Activated CD4-positive, CD25-positive, alpha-beta regulatory T cell treated with anti-CD3 and anti-CD28 coated beads, Interleukin-2, amount 50 U/mL, for 24 hours (primary cell): ENCODE results near the gene TECR.
A peak's percentile ranks its signal among the peaks of the same experiment; 100 is the strongest.
"Not testable (repeated sequence)": the region's sequence is repeated elsewhere in the genome, so short reads cannot be mapped to it uniquely, and the experiment has no call there.

ENCODE experiments used
- ATAC-seq, 2 donors: fragments of 150-1000 bp; cut with Tn5 transposase; one replicate each; pipeline ENCODE4 v1.10.0; 2021; ENCODE audit warnings: mild to moderate bottlenecking in 1 of 2, moderate library complexity in 1 of 2

The TECR gene

DNA sequence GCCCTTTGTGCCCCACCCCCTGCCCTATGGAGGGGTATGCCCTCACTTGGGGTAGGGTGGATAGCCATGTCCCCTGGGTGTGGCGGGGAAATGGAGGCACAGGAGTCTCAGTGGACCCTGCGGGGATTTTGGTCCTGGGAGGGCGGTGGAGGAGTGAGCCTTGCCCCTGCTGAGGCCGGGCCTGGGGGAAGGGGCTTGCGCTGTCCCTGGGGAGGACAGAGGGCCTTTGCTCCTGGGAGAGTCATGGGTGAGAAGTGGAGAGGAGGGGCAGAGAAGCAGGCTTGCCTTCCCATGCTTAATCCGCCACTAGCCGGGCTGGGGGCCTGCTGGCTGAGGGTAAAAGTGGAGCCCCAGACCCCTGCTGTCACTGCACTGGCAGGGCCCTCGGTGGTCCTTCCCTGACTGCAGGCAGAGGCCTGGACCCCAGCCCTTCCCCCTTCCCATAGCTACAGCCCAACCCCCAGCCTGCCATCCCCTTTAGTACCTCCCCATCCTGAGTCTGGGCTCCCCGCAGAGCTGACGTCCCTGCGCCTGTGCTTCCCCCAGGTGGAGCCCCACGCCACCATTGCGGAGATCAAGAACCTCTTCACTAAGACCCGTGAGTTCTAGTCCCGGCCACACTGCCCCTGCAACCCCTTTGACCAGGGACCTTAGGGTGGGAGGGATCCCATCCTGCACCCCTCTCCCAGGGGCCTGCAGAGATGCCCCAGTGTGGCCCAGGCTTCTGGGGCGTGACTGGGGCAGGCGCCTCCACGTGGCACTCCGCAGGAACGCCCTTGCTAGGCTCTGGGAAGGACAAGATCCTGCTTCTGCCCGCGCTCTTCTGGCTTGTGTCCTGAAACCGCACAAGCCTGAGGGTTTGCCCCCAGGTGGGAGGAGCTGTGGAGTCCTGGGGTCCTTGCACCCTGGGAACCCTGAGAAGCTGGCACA lies 33.5 kb downstream of the TECR start:
- ATAC-seq: no peak

DNA sequence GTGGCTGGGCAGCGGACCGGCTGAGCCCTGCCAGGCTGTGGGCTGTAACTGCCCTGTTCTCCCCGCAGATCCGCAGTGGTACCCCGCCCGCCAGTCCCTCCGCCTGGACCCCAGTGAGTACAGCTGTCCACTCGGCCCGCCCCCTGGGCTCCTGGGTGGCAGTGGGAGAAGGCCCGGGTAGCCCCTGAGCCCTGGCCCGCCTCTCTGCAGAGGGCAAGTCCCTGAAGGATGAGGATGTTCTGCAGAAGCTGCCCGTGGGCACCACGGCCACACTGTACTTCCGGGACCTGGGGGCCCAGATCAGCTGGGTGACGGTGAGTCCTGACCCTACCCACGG lies 34.2 kb downstream of the TECR start:
- no peak for ATAC-seq

DNA sequence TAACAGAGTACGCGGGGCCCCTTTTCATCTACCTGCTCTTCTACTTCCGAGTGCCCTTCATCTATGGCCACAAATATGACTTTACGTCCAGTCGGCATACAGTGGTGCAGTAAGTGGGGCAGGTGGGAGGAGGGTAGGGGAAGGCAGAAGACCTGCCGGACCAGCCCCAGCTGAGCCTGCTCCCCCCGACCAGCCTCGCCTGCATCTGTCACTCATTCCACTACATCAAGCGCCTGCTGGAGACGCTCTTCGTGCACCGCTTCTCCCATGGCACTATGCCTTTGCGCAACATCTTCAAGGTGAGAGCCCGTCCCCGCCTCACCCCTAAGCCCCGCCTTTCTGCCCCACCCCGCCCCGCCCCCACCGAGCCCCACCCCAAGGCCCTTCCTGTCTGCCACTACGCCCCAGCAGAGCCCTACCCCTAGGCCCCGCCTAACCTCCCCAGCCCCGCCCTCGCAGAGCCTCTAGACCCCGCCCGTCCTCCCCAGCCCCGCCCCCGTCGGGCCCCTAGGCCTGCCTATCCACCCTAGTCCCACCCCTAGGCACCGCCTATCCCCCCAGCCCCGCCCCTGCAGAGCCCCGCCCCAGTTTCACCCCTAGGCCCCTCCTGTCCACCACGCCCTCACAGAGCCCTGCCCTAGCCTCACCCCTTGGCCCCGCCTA lies 34.7 kb downstream of the TECR start:
- ATAC-seq: peak; percentile 44 to 45

DNA sequence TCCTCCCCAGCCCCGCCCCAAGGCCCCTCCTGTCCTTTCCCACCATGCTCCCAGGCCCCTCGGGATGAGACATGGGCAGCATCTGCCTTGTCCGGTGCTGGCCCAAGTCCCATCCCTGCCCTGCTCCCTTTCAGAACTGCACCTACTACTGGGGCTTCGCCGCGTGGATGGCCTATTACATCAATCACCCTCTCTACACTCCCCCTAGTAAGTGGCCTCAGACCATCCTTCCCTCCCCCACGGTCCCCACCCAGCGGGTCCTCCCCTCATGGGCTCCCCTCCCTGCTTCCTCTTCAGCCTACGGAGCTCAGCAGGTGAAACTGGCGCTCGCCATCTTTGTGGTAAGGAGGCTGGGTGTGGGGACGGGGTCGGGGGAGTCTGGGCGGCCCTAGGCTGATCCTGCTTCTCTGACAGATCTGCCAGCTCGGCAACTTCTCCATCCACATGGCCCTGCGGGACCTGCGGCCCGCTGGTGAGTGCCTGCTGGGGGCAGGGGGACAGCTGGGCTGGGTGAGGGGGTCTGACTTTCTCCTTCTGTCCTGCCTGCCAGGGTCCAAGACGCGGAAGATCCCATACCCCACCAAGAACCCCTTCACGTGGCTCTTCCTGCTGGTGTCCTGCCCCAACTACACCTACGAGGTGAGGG lies 35.4 kb downstream of the TECR start:
- ATAC-seq: not testable (repeated sequence)

- no peak for ATAC-seq
Measured at GRCh38 chr19:14565298-14565679, 35.9 kb downstream of the TECR start.

DNA sequence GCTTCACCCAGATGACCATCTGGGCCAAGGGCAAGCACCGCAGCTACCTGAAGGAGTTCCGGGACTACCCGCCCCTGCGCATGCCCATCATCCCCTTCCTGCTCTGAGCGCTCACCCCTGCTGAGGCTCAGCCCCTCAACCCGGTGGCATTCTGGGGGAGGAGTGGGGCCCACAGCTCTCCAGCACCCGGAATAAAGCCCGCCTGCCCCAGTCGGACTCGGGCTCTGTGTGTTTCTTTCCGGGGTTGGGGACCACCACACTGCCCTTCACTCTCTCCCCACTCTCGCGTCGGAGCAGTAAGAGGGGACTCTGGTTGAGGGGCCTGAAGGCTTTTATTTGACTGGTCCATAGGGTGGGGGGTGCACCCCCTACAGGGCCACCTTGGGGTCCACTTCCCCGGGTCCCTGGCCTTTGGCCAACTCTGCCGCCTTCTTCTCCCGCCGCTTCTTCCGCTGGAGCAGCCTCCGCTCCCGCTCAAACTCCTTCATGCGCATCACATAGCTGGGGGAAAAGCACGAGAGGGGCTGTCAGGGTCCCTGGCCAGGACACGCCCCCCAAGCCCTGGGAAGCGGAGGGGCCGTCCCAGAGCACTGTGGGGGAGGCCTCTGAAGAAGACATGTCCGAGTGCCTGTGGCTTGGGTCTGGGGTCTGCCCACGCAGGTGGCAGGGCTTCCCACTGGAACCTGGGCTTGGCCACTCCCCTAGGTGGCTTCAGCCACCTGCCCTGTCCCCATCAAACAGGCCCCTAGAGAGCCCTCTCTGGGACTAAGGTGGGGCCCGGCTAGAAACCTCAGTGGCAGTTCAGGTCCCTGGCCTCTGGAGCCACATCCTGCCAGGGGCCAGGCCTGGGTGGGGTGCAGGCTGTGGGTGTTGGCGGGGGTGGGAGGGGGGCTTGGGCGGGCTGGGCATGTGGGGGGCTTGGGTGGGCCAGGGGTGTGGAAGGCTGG lies 36.6 kb downstream of the TECR start:
- no peak for ATAC-seq

DNA sequence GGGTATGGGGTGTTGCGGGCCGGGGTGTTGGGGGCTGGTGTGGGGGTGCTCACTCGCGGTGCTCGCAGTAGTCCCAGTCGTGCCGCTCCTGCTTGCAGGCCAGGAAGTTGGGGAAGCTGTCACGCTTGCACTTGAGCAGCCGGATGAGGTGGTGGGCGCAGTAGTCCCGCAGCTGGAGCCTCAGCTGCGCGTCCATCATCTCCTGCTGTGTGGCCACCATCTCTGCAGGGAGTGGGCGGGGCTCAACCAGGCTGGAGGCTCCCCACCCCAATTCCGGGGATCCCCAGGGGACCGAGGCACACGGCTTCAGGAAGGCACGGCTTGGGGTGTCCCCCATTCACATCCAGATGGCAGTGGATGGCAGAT lies 37.3 kb downstream of the TECR start:
- ATAC-seq: no peak

GRCh38 chr19:14567079-14567478 lies 37.7 kb downstream of the TECR start:
- no peak for ATAC-seq

DNA sequence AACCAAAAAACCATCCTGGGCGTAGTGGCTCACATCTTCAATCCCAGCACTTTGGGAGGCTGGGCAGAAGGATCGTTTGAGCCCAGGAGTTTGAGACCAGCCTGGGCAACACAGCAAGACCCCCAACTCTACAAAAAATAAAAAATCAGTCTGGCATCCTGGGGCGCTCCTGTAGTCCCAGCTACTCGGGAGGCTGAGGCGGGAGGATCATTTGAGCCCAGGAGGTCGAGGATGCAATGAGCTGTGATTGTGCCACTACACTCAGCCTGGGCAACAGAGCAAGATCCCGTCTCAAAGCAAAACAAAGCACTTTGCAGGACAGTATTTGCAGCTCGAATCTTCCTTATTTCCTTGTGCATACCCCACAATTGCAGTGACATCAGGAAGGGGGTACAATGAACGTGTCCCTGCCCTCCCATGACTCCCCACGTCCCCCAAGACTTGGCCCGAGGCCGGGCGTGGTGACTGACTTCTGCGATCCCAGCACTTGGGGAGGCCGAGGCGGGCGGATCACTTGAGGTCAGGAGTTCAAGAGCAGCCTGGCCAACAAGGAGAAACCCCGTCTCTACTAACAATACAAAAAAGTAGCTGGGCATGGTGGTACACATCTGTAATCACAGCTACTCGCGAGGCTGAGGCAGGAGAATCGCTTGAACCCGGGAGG lies 41.6 kb downstream of the TECR start:
- no peak for ATAC-seq

DNA sequence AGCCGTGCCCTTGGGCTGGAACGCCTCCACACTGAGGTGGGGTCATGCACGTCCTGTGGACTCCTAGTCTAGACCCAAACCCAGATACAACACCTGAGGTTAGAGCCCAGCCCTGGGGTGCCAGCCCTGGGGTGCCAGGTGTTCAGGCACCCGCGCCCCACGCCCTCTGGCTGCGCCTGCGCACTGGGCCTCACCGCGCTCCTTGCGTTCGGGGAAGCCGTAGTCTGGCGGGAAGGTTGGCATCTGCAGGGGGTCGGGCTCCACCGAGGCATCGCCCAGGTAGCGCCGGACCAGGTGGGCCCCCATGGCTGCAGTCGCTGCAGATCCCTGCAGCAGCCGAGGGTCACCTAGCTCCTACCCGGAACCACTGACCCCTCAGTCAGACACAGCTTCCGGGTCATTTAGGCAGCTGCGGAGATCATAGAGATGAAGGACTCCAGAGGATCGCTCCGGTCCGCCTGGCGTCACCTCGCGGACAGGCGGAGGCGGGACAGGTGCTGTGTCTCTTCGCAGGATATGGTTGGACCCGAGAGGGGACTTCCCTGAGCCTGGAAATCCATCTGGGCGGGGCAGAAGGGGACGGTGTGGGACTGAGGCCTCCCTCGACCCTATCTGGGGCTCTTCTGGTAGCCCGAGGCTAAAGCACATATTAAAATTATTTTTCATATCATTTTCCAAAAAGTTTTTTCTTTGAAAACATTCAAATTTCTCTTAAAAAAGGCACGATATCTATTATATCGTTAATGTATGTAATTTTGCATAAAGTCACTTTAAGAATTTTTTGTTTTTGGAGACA lies 42.5 kb downstream of the TECR start, which contains the start of gene NDUFB7:
NDUFB7 (minus strand) TSS at position 372 of the 796 bp plus-strand sequence; CDS start at position 306, 66 bp downstream.
- ATAC-seq: peak; percentile 94 to 96

- ATAC-seq: no peak
Measured at GRCh38 chr19:14575428-14575980, 46.1 kb downstream of the TECR start.

GRCh38 chr19:14576363-14576762 lies 47.0 kb downstream of the TECR start:
- ATAC-seq: no peak

DNA sequence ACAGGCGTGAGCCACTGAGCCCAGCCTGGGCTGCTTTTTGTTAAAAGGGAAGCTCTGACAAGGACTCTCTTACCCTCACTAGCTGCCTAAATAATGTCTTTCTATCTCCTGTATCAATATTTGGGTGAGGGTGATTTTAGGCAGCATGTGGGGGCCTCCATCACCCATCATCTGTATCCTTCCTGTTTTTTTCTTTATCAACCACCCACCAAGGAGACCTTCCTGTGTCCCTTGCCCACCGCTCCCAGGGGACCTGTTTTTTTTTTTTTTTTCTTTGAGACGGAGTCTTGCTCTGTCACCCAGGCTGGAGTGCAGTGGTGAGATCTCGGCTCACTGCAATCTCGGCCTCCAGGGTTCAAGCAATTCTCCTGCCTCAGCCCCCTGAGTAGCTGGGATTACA lies 47.9 kb downstream of the TECR start:
- ATAC-seq: no peak

GRCh38 chr19:14577885-14578427 lies 48.6 kb downstream of the TECR start:
- ATAC-seq: no peak

GRCh38 chr19:14580623-14581237 lies 51.3 kb downstream of the TECR start:
- peak; percentile 10 to 28 for ATAC-seq

- no peak for ATAC-seq
Measured at GRCh38 chr19:14582894-14583340, 53.5 kb downstream of the TECR start, which contains the start of gene CLEC17A. Gene CLEC17A, plus strand, starts transcription at chr19:14583084. Its CDS starts 77 bp downstream, at chr19:14583161.

DNA sequence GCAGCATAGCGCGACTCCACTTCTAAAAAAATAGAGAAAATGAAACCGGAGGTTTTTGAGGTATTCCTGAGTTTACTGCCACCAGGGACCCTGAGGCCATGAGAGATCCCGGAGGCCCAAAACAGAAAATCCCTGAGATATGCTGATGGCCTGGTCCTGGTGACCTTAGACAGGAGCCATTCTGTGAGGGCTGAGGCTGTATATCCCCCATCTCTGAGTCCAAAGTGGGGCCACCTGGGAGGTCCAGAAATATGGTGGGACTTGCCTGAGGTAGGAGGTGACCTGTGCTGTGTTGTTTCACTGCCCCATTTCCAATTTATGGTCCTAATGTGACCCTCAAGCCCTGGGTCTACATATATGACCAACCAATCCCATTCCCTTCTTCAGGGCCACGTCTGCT lies 55.0 kb downstream of the TECR start:
- not testable (repeated sequence) for ATAC-seq

GRCh38 chr19:14585187-14585586 lies 55.8 kb downstream of the TECR start:
- ATAC-seq: peak; percentile 90 to 91

DNA sequence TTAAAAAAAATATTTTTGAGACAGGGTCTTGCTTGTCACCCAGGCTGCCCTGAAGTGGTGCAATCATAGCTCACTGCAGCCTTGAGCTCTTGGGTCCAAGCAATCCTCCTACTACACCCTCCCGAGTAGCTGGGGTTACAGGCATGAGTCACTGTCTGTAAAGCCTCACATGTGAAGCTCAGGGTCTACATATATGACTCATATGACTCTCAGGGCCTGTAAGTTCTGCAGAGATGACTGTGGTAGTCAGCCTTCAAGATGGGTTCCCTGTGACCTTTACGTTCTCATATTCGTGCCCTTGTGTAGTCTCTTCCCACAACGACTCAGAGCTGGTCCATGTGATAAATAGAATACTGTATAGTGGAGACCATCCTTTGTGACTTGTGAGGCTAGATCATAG lies 60.0 kb downstream of the TECR start:
- peak; percentile 65 to 71 for ATAC-seq

- ATAC-seq: no peak
Measured at GRCh38 chr19:14595558-14595957, 66.2 kb downstream of the TECR start.
